HEK293T (cell line): ENCODE data around the gene DDAH1.

ENCODE experiments used
- CTCF ChIA-PET: fragments of 350-600 bp; formaldehyde crosslinking; extraction: SDS; loops from one replicate; lab custom pipeline; 2021; ENCODE audit warnings: antibody characterized with exemption, inconsistent platforms; lab: Yijun Ruan, JAX
- POLR2A ChIA-PET: fragments of 350-600 bp; formaldehyde crosslinking; extraction: SDS; loops from one replicate; lab custom pipeline; 2020; ENCODE audit warnings: antibody characterized with exemption, inconsistent platforms; lab: Yijun Ruan, JAX
- DNase-seq: peaks from one replicate; pipeline ENCODE4 v3.0.0; 2012; ENCODE audit warnings: mixed read lengths; ENCODE audit errors: extremely low spot score
- ARNT ChIP-seq: fragments of 450-650 bp; IDR thresholded peaks from 2 replicates; pipeline ENCODE4 v1.6.1; 2017; ENCODE audit warnings: mild to moderate bottlenecking
- BHLHE40 ChIP-seq: fragments of 450-650 bp; IDR thresholded peaks from 2 replicates; pipeline ENCODE4 v1.6.1; 2016; ENCODE audit warnings: mild to moderate bottlenecking, moderate library complexity, borderline replicate concordance
- CTBP1 ChIP-seq: fragments of 450-650 bp; IDR thresholded peaks from 2 replicates; pipeline ENCODE4 v1.6.1; 2016; ENCODE audit warnings: borderline replicate concordance
- ELF4 ChIP-seq: fragments of 450-650 bp; IDR thresholded peaks from 2 replicates; pipeline ENCODE4 v1.6.1; 2017; ENCODE audit warnings: antibody characterized with exemption
- FOXA1 ChIP-seq: fragments of 450-650 bp; IDR thresholded peaks from 2 replicates; pipeline ENCODE4 v1.6.1; 2016; ENCODE audit warnings: mild to moderate bottlenecking
- FOXK2 ChIP-seq: fragments of 450-650 bp; IDR thresholded peaks from 2 replicates; pipeline ENCODE4 v1.6.1; 2016; ENCODE audit warnings: mild to moderate bottlenecking
- FOXM1 ChIP-seq: fragments of 450-650 bp; IDR thresholded peaks from 2 replicates; pipeline ENCODE4 v1.6.1; 2017; ENCODE audit warnings: mild to moderate bottlenecking, borderline replicate concordance
- HDGF ChIP-seq: fragments of 450-650 bp; IDR thresholded peaks from 2 replicates; pipeline ENCODE4 v1.6.1; 2017; ENCODE audit warnings: antibody characterized with exemption, borderline replicate concordance
- L3MBTL2 ChIP-seq: fragments of 450-650 bp; conservative IDR thresholded peaks from 2 replicates; pipeline ENCODE4 v1.6.1; 2016; ENCODE audit warnings: mild to moderate bottlenecking
- LEF1 ChIP-seq: fragments of 450-650 bp; IDR thresholded peaks from 2 replicates; pipeline ENCODE4 v1.6.1; 2017; ENCODE audit warnings: mild to moderate bottlenecking, borderline replicate concordance
- NFRKB ChIP-seq: fragments of 450-650 bp; IDR thresholded peaks from 2 replicates; pipeline ENCODE4 v1.6.1; 2016; ENCODE audit warnings: mild to moderate bottlenecking, moderate library complexity
- PKNOX1 ChIP-seq: fragments of 450-650 bp; IDR thresholded peaks from 2 replicates; pipeline ENCODE4 v1.6.1; 2016
- SP1 ChIP-seq: fragments of 450-650 bp; IDR thresholded peaks from 2 replicates; pipeline ENCODE4 v1.6.1; 2017
- SUZ12 ChIP-seq: fragments of 450-650 bp; IDR thresholded peaks from 2 replicates; pipeline ENCODE4 v1.6.1; 2016; ENCODE audit warnings: mild to moderate bottlenecking
- TARDBP ChIP-seq: fragments of 450-650 bp; IDR thresholded peaks from 2 replicates; pipeline ENCODE4 v1.6.1; 2016
- ZNF384 ChIP-seq: fragments of 450-650 bp; IDR thresholded peaks from 2 replicates; pipeline ENCODE4 v1.6.1; 2016

The DDAH1 gene

GRCh38 chr1:85409516-85409915 is 55.4 kb downstream of the DDAH1 start:
- TF ChIP-seq ELF4 (no peak), TARDBP (no peak), PKNOX1 (no peak), NFRKB (no peak), L3MBTL2 (no peak), CTBP1 (no peak), SUZ12 (no peak), HDGF (no peak), ZNF384 (no peak)
- DNase-seq: no peak
- ChIA-PET POLR2A (no interaction called here), CTCF (no interaction called here)

GRCh38 chr1:85407746-85408377 is 57.1 kb downstream of the DDAH1 start:
- no peak for TF ChIP-seq PKNOX1
- no peak for TF ChIP-seq CTBP1
- no peak for TF ChIP-seq ELF4
- TF ChIP-seq ZNF384: no peak
- TF ChIP-seq FOXA1: no peak
- TF ChIP-seq SP1: no peak
- TF ChIP-seq FOXK2: no peak
- TF ChIP-seq NFRKB: no peak
- no peak for TF ChIP-seq ARNT
- TF ChIP-seq LEF1: no peak
- TF ChIP-seq SUZ12: no peak
- TF ChIP-seq HDGF: no peak
- TF ChIP-seq BHLHE40: no peak
- TF ChIP-seq TARDBP: no peak
- no peak for TF ChIP-seq FOXM1
- no peak for TF ChIP-seq L3MBTL2
- ChIA-PET CTCF (no interaction called here), POLR2A (no interaction called here)

GRCh38 chr1:85406887-85407533 is 57.9 kb downstream of the DDAH1 start:
- CTCF ChIA-PET: interaction anchor here (0.7 kb wide), 1 partner anchor 18 kb away, joined by 3 read pairs; no protein-coding TSS in a partner anchor
- POLR2A ChIA-PET: no interaction called here
- TF ChIP-seq L3MBTL2: no peak
- TF ChIP-seq BHLHE40: no peak
- no peak for TF ChIP-seq CTBP1
- TF ChIP-seq ELF4: no peak
- TF ChIP-seq PKNOX1: no peak
- no peak for TF ChIP-seq HDGF
- no peak for TF ChIP-seq LEF1
- TF ChIP-seq ARNT: no peak
- no peak for TF ChIP-seq FOXM1
- TF ChIP-seq SP1: no peak
- DNase-seq: no peak

More at GRCh38 chr1:85407746-85408377, 57.1 kb downstream of the DDAH1 start:
- DNase-seq: no peak

- DNase-seq: no peak
- ChIA-PET CTCF (no interaction called here), POLR2A (no interaction called here)
- no peak for TF ChIP-seq ARNT
- no peak for TF ChIP-seq FOXK2
- no peak for TF ChIP-seq SP1
Measured at GRCh38 chr1:85406081-85406480, 58.9 kb downstream of the DDAH1 start.

- DNase-seq: no peak
- CTCF ChIA-PET: no interaction called here
- TF ChIP-seq FOXM1 (no peak), BHLHE40 (no peak), SUZ12 (no peak), ZNF384 (no peak), SP1 (no peak), LEF1 (no peak), NFRKB (no peak), PKNOX1 (no peak), FOXA1 (no peak), ELF4 (no peak), HDGF (no peak)
- POLR2A ChIA-PET: no interaction called here
Measured at GRCh38 chr1:85404408-85404807, 60.6 kb downstream of the DDAH1 start.
